HCT116 (cell line): ENCODE results near the gene FGF10. TPM values are rescaled to one million over a fixed set of nuclear protein-coding genes. Genes with fewer than 3 reads are reported as not detected.

Experiments
- ATAC-seq: fragments of 200-7000 bp; cut with Tn5 transposase; 2 replicates; pipeline ENCODE4 v1.9.1; 2020; ENCODE audit warnings: mild to moderate bottlenecking, moderate library complexity
- BruUV-seq: library from RNA; stranded (reverse); fragments of 400-500 nt; replicated peaks from 2 replicates; lab custom pipeline; 2021; lab: Mats Ljungman, UMichigan
- CTCF ChIA-PET: fragments of 300-600 bp; sonication (Branson Sonifier 250); formaldehyde crosslinking; loops from one replicate; lab custom pipeline; 2021; ENCODE audit warnings: antibody characterized with exemption; lab: Charles Lee
- POLR2A ChIA-PET: fragments of 300-600, 350-600 bp; sonication (Branson Sonifier 250); formaldehyde crosslinking; loops from one replicate; lab custom pipeline; 2021; ENCODE audit warnings: antibody characterized with exemption; lab: Charles Lee
- RAD21 ChIA-PET, 2 experiments: fragments of 300-600 bp; sonication (Branson Sonifier 250); formaldehyde crosslinking; loops; one replicate each; lab custom pipeline; 2023; ENCODE audit warnings: low total read pairs in 2 of 2; ENCODE audit not compliant: uncharacterized antibody in 2 of 2, unreplicated experiment in 2 of 2, low non-redundant PET in 1 of 2; lab: Charles Lee
- DNase-seq: peaks from one replicate; pipeline ENCODE4 v3.0.0-alpha.2; 2010; ENCODE audit warnings: low read depth, low spot score
- H2AFZ ChIP-seq: fragments of 200-600 bp; shearing (Covaris generic), sonication (generic); 2 replicates; pipeline ENCODE4 v1.6.1; 2017; ENCODE audit warnings: low read depth, mixed run types, mixed read lengths, antibody characterized with exemption, low read length; ENCODE audit not compliant: poor library complexity, severe bottlenecking
- H3K27ac ChIP-seq: 2 replicates; pipeline ENCODE4 v1.5.1; 2012; ENCODE audit warnings: low read depth, low read length
- H3K27me3 ChIP-seq: fragments of 200-600 bp; sonication (generic); 2 replicates; pipeline ENCODE4 v1.6.1; 2016; ENCODE audit warnings: mixed run types, low read length, mixed read lengths; ENCODE audit not compliant: insufficient read depth
- H3K36me3 ChIP-seq, 2 experiments: fragments of 200-500 bp in 1 of 2; fragments of 200-600 bp in 1 of 2; sonication (Bioruptor generic) in 1 of 2; sonication (generic) in 1 of 2; 2 replicates each; pipeline versions ENCODE4 v1.5.1 to v1.6.1; 2014 to 2016; ENCODE audit warnings: low read length in 2 of 2, inconsistent platforms in 1 of 2, mixed read lengths in 1 of 2, mixed run types in 1 of 2; ENCODE audit not compliant: insufficient read depth in 2 of 2, control insufficient read depth in 1 of 2
- H3K4me1 ChIP-seq, 2 experiments: fragments of 200-600 bp in 1 of 2; sonication (generic) in 1 of 2; 2 replicates each; pipeline versions ENCODE4 v1.5.1 to v1.6.1; 2012 to 2017; ENCODE audit warnings: low read length in 2 of 2, inconsistent platforms in 1 of 2, mild to moderate bottlenecking in 1 of 2, mixed read lengths in 1 of 2, mixed run types in 1 of 2, moderate library complexity in 1 of 2; ENCODE audit not compliant: insufficient read depth in 2 of 2, control insufficient read depth in 1 of 2
- H3K4me2 ChIP-seq: fragments of 200-600 bp; sonication (generic); 2 replicates; pipeline ENCODE4 v1.6.1; 2017; ENCODE audit warnings: mixed run types, low read length, mixed read lengths
- H3K4me3 ChIP-seq, 2 experiments: fragments of 200-600 bp in 1 of 2; sonication (generic) in 1 of 2; replicated peaks in 1 of 2; 2 replicates each; pipeline ENCODE4 v1.5.1; 2011 to 2016; ENCODE audit warnings: low read length in 2 of 2, control low read depth in 1 of 2, low read depth in 1 of 2, mild to moderate bottlenecking in 1 of 2, mixed read lengths in 1 of 2, mixed run types in 1 of 2
- H3K79me2 ChIP-seq: fragments of 200-600 bp; sonication (generic); 2 replicates; pipeline ENCODE4 v1.6.1; 2017; ENCODE audit warnings: mild to moderate bottlenecking, mixed run types, low read length, moderate library complexity, mixed read lengths; ENCODE audit not compliant: insufficient read depth
- H3K9ac ChIP-seq: fragments of 200-600 bp; sonication (generic); 2 replicates; pipeline ENCODE4 v1.6.1; 2016; ENCODE audit warnings: low read length, mixed read lengths
- H3K9me2 ChIP-seq: fragments of 200-600 bp; sonication (generic), shearing (Covaris generic); 2 replicates; pipeline ENCODE4 v1.6.1; 2017; ENCODE audit warnings: mixed run types, mild to moderate bottlenecking, moderate library complexity; ENCODE audit not compliant: insufficient read depth
- H3K9me3 ChIP-seq, 2 experiments: fragments of 200-500 bp in 1 of 2; fragments of 200-600 bp in 1 of 2; sonication (Bioruptor generic) in 1 of 2; sonication (generic) in 1 of 2; 2 replicates each; pipeline ENCODE4 v1.6.1; 2014 to 2017; ENCODE audit warnings: low read length in 2 of 2, mixed read lengths in 2 of 2, inconsistent platforms in 1 of 2, low read depth in 1 of 2, mild to moderate bottlenecking in 1 of 2, mixed run types in 1 of 2, moderate library complexity in 1 of 2; ENCODE audit not compliant: control insufficient read depth in 1 of 2, insufficient read depth in 1 of 2
- H4K20me1 ChIP-seq: fragments of 200-600 bp; sonication (generic), shearing (Covaris generic); 2 replicates; pipeline ENCODE4 v1.6.1; 2017; ENCODE audit warnings: mixed run types, mild to moderate bottlenecking, moderate library complexity; ENCODE audit not compliant: insufficient read depth
- CTCF ChIP-seq, 3 experiments: fragments of 200-600 bp in 1 of 3; sonication (generic) in 1 of 3; IDR thresholded peaks in 2 of 3; conservative IDR thresholded peaks in 1 of 3; 2 replicates each; pipeline ENCODE4 v1.5.1; 2012 to 2017; ENCODE audit warnings: low read depth in 2 of 3, low read length in 2 of 3, antibody characterized with exemption in 1 of 3, borderline replicate concordance in 1 of 3, control low read depth in 1 of 3, mild to moderate bottlenecking in 1 of 3, mixed read lengths in 1 of 3, mixed run types in 1 of 3, moderate library complexity in 1 of 3; ENCODE audit not compliant: insufficient read depth in 1 of 3
- ELF1 ChIP-seq: IDR thresholded peaks from 2 replicates; pipeline ENCODE4 v1.6.1; 2012; ENCODE audit warnings: low read depth, borderline replicate concordance
- MAX ChIP-seq: IDR thresholded peaks from 2 replicates; pipeline ENCODE4 v1.6.1; 2012
- ZBTB33 ChIP-seq: IDR thresholded peaks from 2 replicates; pipeline ENCODE4 v1.6.1; 2011; ENCODE audit warnings: mild to moderate bottlenecking, low read length, moderate library complexity; ENCODE audit not compliant: insufficient replicate concordance; ENCODE audit errors: extremely low read depth
- intact Hi-C: fragments of 100-400 bp; cut with micrococcal nuclease; formaldehyde crosslinking; loops from 2 replicates; pipeline ENCODE4 v1.10.0; 2022
- total RNA-seq: library from RNA; stranded (reverse); gene quantifications from one replicate; pipeline ENCODE4 v1.2.1, GENCODE V29; 2021; ENCODE audit not compliant: unreplicated experiment

Gene FGF10
- total RNA-seq, 1 experiment from 2014 or later: not detected

- TF ChIP-seq ZBTB33: no peak
Observed at GRCh38 chr5:44275908-44276307, 113.3 kb downstream of the FGF10 start (continued).

- no peak for TF ChIP-seq ELF1
- no peak for TF ChIP-seq CTCF (IDR thresholded peaks at IDR 0.05 in 2 of 3, conservative IDR thresholded peaks at IDR 0.05 in 1 of 3; ENCODE audit: borderline replicate concordance in 1 of 3, insufficient read depth in 1 of 3, low read depth in 2 of 3, low read length in 2 of 3)
- no peak for TF ChIP-seq MAX
- ChIA-PET POLR2A (no interaction called here), RAD21 (no interaction called here), CTCF (no interaction called here)
- Histone ChIP-seq H3K27ac (no peak overlapping the region), H2AFZ (no peak overlapping the region), H3K9ac (no peak overlapping the region), H3K4me2 (no peak overlapping the region), H3K4me3 (no peak overlapping the region), H3K4me1 (no peaks in the 10 kb centered on the region), H3K79me2 (no peaks in the 10 kb centered on the region), H3K9me2 (no peaks in the 10 kb centered on the region), H4K20me1 (no peaks in the 10 kb centered on the region), H3K9me3 (no peaks in the 10 kb centered on the region), H3K27me3 (no peaks in the 10 kb centered on the region), H3K36me3 (no peaks in the 10 kb centered on the region)
- ATAC-seq: no peak
- DNase-seq: no peak
- intact Hi-C loops: no loop called here
- no TSS peak for BruUV-seq
Observed at GRCh38 chr5:44275329-44275728, 113.9 kb downstream of the FGF10 start.
